GM12801 (cell line): ENCODE measurements around the gene SF3A2.

ENCODE experiments used
- CTCF ChIP-seq: IDR thresholded peaks from one replicate; pipeline ENCODE4 v1.5.1; 2011; ENCODE audit warnings: control low read depth; ENCODE audit not compliant: insufficient read length; ENCODE audit errors: extremely low read depth

The SF3A2 gene

GRCh38 chr19:2274931-2275535, 38.4 kb downstream of the SF3A2 start:
- no peak for TF ChIP-seq CTCF

GRCh38 chr19:2275588-2276428, 39.2 kb downstream of the SF3A2 start:
- no peak for TF ChIP-seq CTCF

GRCh38 chr19:2276429-2276986, 39.9 kb downstream of the SF3A2 start:
- TF ChIP-seq CTCF: no peak

- no peak for TF ChIP-seq CTCF
These were observed 40.5 kb downstream of the SF3A2 start for GRCh38 chr19:2277138-2277537.

GRCh38 chr19:2278459-2279158, 42.0 kb downstream of the SF3A2 start:
- no peak for TF ChIP-seq CTCF

GRCh38 chr19:2280633-2281264, 44.1 kb downstream of the SF3A2 start:
- no peak for TF ChIP-seq CTCF
